ENCODE data around the gene AFG3L2. TPM values are rescaled to one million over a fixed set of nuclear protein-coding genes. Genes with fewer than 3 reads are reported as not detected.

The AFG3L2 gene
- total RNA-seq = 37.8 and 50.2 TPM in 2 replicates

GRCh38 chr18:12376754-12377555 lies at the start of gene AFG3L2:
Gene AFG3L2, minus strand, starts transcription at chr18:12377227. Its CDS starts 145 bp downstream, at chr18:12377082.
- TF ChIP-seq CTCF (IDR thresholded peaks at IDR 0.05; ENCODE audit: insufficient read depth, low read length, poor library complexity, severe bottlenecking) = no peak
- DNase-seq (ENCODE audit: low read depth) = no peak
- Histone ChIP-seq H3K27me3 (ENCODE audit: control insufficient read depth, insufficient read depth, low read length) (no peaks in the 10 kb centered on the region), H3K36me3 (ENCODE audit: control insufficient read depth, insufficient read depth, low read length) (no peaks in the 10 kb centered on the region), H3K4me3 (ENCODE audit: low read depth, low read length) (peak within 1 kb of the TSS; percentile 66)

- Histone ChIP-seq H3K4me3 (ENCODE audit: low read depth, low read length) (no peak overlapping the region), H3K36me3 (ENCODE audit: control insufficient read depth, insufficient read depth, low read length) (no peaks in the 10 kb centered on the region), H3K27me3 (ENCODE audit: control insufficient read depth, insufficient read depth, low read length) (no peaks in the 10 kb centered on the region)
- no peak for DNase-seq (ENCODE audit: low read depth)
- no peak for TF ChIP-seq CTCF (IDR thresholded peaks at IDR 0.05; ENCODE audit: insufficient read depth, low read length, poor library complexity, severe bottlenecking)
Observed at GRCh38 chr18:12424252-12424651, 47.2 kb upstream of the AFG3L2 start.

- Histone ChIP-seq H3K36me3 (ENCODE audit: control insufficient read depth, insufficient read depth, low read length) (no peaks in the 10 kb centered on the region), H3K27me3 (ENCODE audit: control insufficient read depth, insufficient read depth, low read length) (no peaks in the 10 kb centered on the region), H3K4me3 (ENCODE audit: low read depth, low read length) (no peak overlapping the region)
- DNase-seq (ENCODE audit: low read depth) = no peak
- no peak for TF ChIP-seq CTCF (IDR thresholded peaks at IDR 0.05; ENCODE audit: insufficient read depth, low read length, poor library complexity, severe bottlenecking)
Observed at GRCh38 chr18:12423820-12424219, 46.8 kb upstream of the AFG3L2 start.

- H3K36me3 ChIP-seq (ENCODE audit: control insufficient read depth, insufficient read depth, low read length) = no peaks in the 10 kb centered on the region
- no peak overlapping the region for H3K4me3 ChIP-seq (ENCODE audit: low read depth, low read length)
- no peaks in the 10 kb centered on the region for H3K27me3 ChIP-seq (ENCODE audit: control insufficient read depth, insufficient read depth, low read length)
- TF ChIP-seq CTCF (IDR thresholded peaks at IDR 0.05; ENCODE audit: insufficient read depth, low read length, poor library complexity, severe bottlenecking) = no peak
- DNase-seq (ENCODE audit: low read depth) = no peak
Observed at GRCh38 chr18:12423393-12423792, 46.4 kb upstream of the AFG3L2 start.

- Histone ChIP-seq H3K4me3 (ENCODE audit: low read depth, low read length) (no peak overlapping the region), H3K36me3 (ENCODE audit: control insufficient read depth, insufficient read depth, low read length) (no peaks in the 10 kb centered on the region), H3K27me3 (ENCODE audit: control insufficient read depth, insufficient read depth, low read length) (no peaks in the 10 kb centered on the region)
- TF ChIP-seq CTCF (IDR thresholded peaks at IDR 0.05; ENCODE audit: insufficient read depth, low read length, poor library complexity, severe bottlenecking) = peak; percentile 15
- no peak for DNase-seq (ENCODE audit: low read depth)
Observed at GRCh38 chr18:12422936-12423335, 45.9 kb upstream of the AFG3L2 start.

- Histone ChIP-seq H3K4me3 (ENCODE audit: low read depth, low read length) (no peak overlapping the region), H3K36me3 (ENCODE audit: control insufficient read depth, insufficient read depth, low read length) (no peaks in the 10 kb centered on the region), H3K27me3 (ENCODE audit: control insufficient read depth, insufficient read depth, low read length) (no peaks in the 10 kb centered on the region)
- TF ChIP-seq CTCF (IDR thresholded peaks at IDR 0.05; ENCODE audit: insufficient read depth, low read length, poor library complexity, severe bottlenecking) = no peak
- no peak for DNase-seq (ENCODE audit: low read depth)
Observed at GRCh38 chr18:12421732-12422131, 44.7 kb upstream of the AFG3L2 start.

Measured in kidney epithelial cell (primary cell).